Thyroid gland (tissue), 4 donors: ENCODE data around the gene PRRT4. TPM values are rescaled to one million over a fixed set of nuclear protein-coding genes. Genes with fewer than 3 reads are reported as not detected.

Experiments
- DNase-seq, 2 donors: peaks; one replicate each; pipeline ENCODE4 v3.0.0-alpha.2; 2019
- H3K27ac ChIP-seq, 3 donors: fragments of 200-600 bp; sonication (generic); 1 replicate in 2 of 3; 2 replicates in 1 of 3; pipeline ENCODE4 v1.5.1; 2016 to 2019; ENCODE audit warnings: mild to moderate bottlenecking in 1 of 3, moderate library complexity in 1 of 3
- H3K27me3 ChIP-seq: fragments of 200-600 bp; sonication (generic); one replicate; pipeline ENCODE4 v1.5.1; 2019
- H3K36me3 ChIP-seq, 2 donors: fragments of 200-600 bp; sonication (generic); one replicate each; pipeline ENCODE4 v1.5.1; 2016 to 2019
- H3K4me1 ChIP-seq, 2 donors: fragments of 200-600 bp; sonication (generic); one replicate each; pipeline ENCODE4 v1.5.1; 2017 to 2019
- H3K4me3 ChIP-seq, 3 donors: fragments of 200-600 bp; sonication (generic); replicated peaks in 1 of 3; 1 replicate in 2 of 3; 2 replicates in 1 of 3; pipeline ENCODE4 v1.5.1; 2016; ENCODE audit warnings: mild to moderate bottlenecking in 1 of 3
- H3K9me3 ChIP-seq: fragments of 200-600 bp; sonication (generic); one replicate; pipeline ENCODE4 v1.5.1; 2017
- CTCF ChIP-seq, 6 experiments: fragments of 200-600 bp in 3 of 6; fragments of 450-650 bp in 3 of 6; sonication (generic) in 3 of 6; IDR thresholded peaks; one replicate each; pipeline ENCODE4 v1.5.1; 2016 to 2019; ENCODE audit warnings: antibody characterized with exemption in 6 of 6, mild to moderate bottlenecking in 2 of 6, inconsistent platforms in 1 of 6, moderate library complexity in 1 of 6
- POLR2A ChIP-seq, 2 donors: fragments of 450-650 bp; IDR thresholded peaks; one replicate each; pipeline ENCODE4 v1.6.1; 2017; ENCODE audit warnings: antibody characterized with exemption in 2 of 2, mild to moderate bottlenecking in 2 of 2, moderate library complexity in 1 of 2
- WGBS, 2 donors: methylation state at CpG; one replicate each; pipeline ENCODE4 v1.1.5; 2017; 5-methylcytosine and 5-hydroxymethylcytosine counted together
- intact Hi-C: fragments of 100-400 bp; cut with DNase I; formaldehyde crosslinking; loops from one replicate; pipeline ENCODE4 v1.15.1; 2023
- small RNA-seq: library from RNA; depleted of rRNA; stranded (forward); fragments of <200 nt; gene quantifications from one replicate; pipeline ENCODE3, GENCODE V24; 2016
- total RNA-seq, 4 donors: library from RNA; depleted of rRNA; stranded (reverse); fragments of >200 nt; gene quantifications; one replicate each; pipeline ENCODE4 v1.2.3, GENCODE V29; 2016

The PRRT4 gene
- total RNA-seq, 4 donors from 2014 or later: 0.78 to 1.1 TPM; not detected in 2

- intact Hi-C loops: no loop called here
- Histone ChIP-seq H3K27me3 (no peaks in the 10 kb centered on the region), H3K4me3 (no peak overlapping the region), H3K4me1 (no peaks in the 10 kb centered on the region), H3K36me3 (peaks cover 33 to 45% of the 10 kb centered on the region in 2 donors), H3K9me3 (no peaks in the 10 kb centered on the region), H3K27ac (no peak overlapping the region)
- WGBS, 2 donors: 92 to 100% methylated on average over 1 to 2 of the region's 2 CpGs
- no peak for TF ChIP-seq POLR2A (IDR thresholded peaks at IDR 0.05)
- no peak for TF ChIP-seq CTCF (IDR thresholded peaks at IDR 0.05)
- DNase-seq: no peak
Measured at GRCh38 chr7:128307061-128307460, 54.4 kb downstream of the PRRT4 start.

- Histone ChIP-seq H3K27ac (peak overlapping the region in 1 of 3 donors; percentile 5), H3K9me3 (no peaks in the 10 kb centered on the region), H3K4me3 (no peak overlapping the region), H3K27me3 (no peaks in the 10 kb centered on the region), H3K4me1 (no peaks in the 10 kb centered on the region), H3K36me3 (peaks cover 7 to 22% of the 10 kb centered on the region in 2 donors)
- no peak for TF ChIP-seq CTCF (IDR thresholded peaks at IDR 0.05)
- no peak for TF ChIP-seq POLR2A (IDR thresholded peaks at IDR 0.05)
- peak; percentile 80 to 88 for DNase-seq
- intact Hi-C loops: no loop called here
- WGBS, 2 donors: 27 to 50% methylated on average over 1 of the region's 1 CpG
Measured at GRCh38 chr7:128304212-128304611, 57.3 kb downstream of the PRRT4 start.

- no peaks in the 10 kb centered on the region for H3K9me3 ChIP-seq
- no peak overlapping the region for H3K4me3 ChIP-seq
- TF ChIP-seq POLR2A (IDR thresholded peaks at IDR 0.05): no peak
- no peak for TF ChIP-seq CTCF (IDR thresholded peaks at IDR 0.05)
- no peaks in the 10 kb centered on the region for H3K27me3 ChIP-seq
- 87 to 91% methylated on average over 5 of the region's 5 CpGs for WGBS, 2 donors
- H3K27ac ChIP-seq: peak overlapping the region in 1 of 3 donors; percentile 5
- peaks cover 7 to 22% of the 10 kb centered on the region in 2 donors for H3K36me3 ChIP-seq
- H3K4me1 ChIP-seq: no peaks in the 10 kb centered on the region
- no peak for DNase-seq
- intact Hi-C loops: no loop called here
Measured at GRCh38 chr7:128303643-128304042, 57.8 kb downstream of the PRRT4 start.

- TF ChIP-seq POLR2A (IDR thresholded peaks at IDR 0.05) (no peak), CTCF (IDR thresholded peaks at IDR 0.05) (no peak)
- Histone ChIP-seq H3K4me1 (no peaks in the 10 kb centered on the region), H3K27me3 (no peaks in the 10 kb centered on the region), H3K36me3 (peaks cover 7 to 17% of the 10 kb centered on the region in 2 donors), H3K9me3 (no peaks in the 10 kb centered on the region), H3K4me3 (no peak overlapping the region), H3K27ac (no peak overlapping the region)
- intact Hi-C loops: no loop called here
- WGBS, 2 donors: 100% methylated on average over 2 of the region's 2 CpGs
- DNase-seq: no peak
Measured at GRCh38 chr7:128303133-128303532, 58.4 kb downstream of the PRRT4 start.

GRCh38 chr7:128302139-128302538 is 59.4 kb downstream of the PRRT4 start:
- Histone ChIP-seq H3K4me3 (no peak overlapping the region), H3K27ac (no peak overlapping the region), H3K27me3 (no peaks in the 10 kb centered on the region), H3K9me3 (no peaks in the 10 kb centered on the region), H3K4me1 (no peaks in the 10 kb centered on the region), H3K36me3 (peaks cover 6 to 13% of the 10 kb centered on the region in 2 donors)
- TF ChIP-seq POLR2A (IDR thresholded peaks at IDR 0.05): no peak
- TF ChIP-seq CTCF (IDR thresholded peaks at IDR 0.05): no peak
- 57 to 68% methylated on average over 9 to 10 of the region's 10 CpGs for WGBS, 2 donors
- DNase-seq: peak; percentile 10 to 16
- intact Hi-C loops: no loop called here

Small RNA genes within 50 kb of the gene (small RNA-seq; reads per million reads assigned to genes)
- gene RNU7-27P: not detected

Other genes with a start within 250 kb of the PRRT4 start
- under 1 TPM in 2 of 4 donors, not detected in 2; 0.11 to 0.40 TPM for gene LEP, start 120.4 kb downstream of the PRRT4 start, total RNA-seq
- gene RBM28, start 17.8 kb downstream of the PRRT4 start, total RNA-seq: 10 to 100 TPM; 19.1 to 36.9 (median 27.7) TPM
- 10 to 100 TPM; 12.3 to 37.9 (median 22.9) TPM for gene IMPDH1, start 48.3 kb upstream of the PRRT4 start, total RNA-seq
- gene HILPDA, start 94.2 kb upstream of the PRRT4 start, total RNA-seq: 10 to 100 TPM in 2 of 4 donors, 1 to 10 TPM in 2; 5.4 to 21.2 (median 11.3) TPM
- 10 to 100 TPM; 29.2 to 39.0 (median 32.0) TPM for gene METTL2B, start 115.1 kb upstream of the PRRT4 start, total RNA-seq